Uterus (tissue), 2 donors: Measurements from ENCODE around the gene THRB.

Experiments used
- POLR2A ChIP-seq, 2 donors: fragments of 450-650 bp; IDR thresholded peaks; one replicate each; pipeline ENCODE4 v1.6.1; 2016; ENCODE audit warnings: antibody characterized with exemption in 2 of 2, mild to moderate bottlenecking in 1 of 2, moderate library complexity in 1 of 2
- TF ChIP-seq, protein P1 (sequence below), 4 experiments: fragments of 200-600 bp in 2 of 4; fragments of 450-650 bp in 2 of 4; sonication (generic) in 2 of 4; IDR thresholded peaks; one replicate each; pipeline ENCODE4 v1.5.1; 2016 to 2019; ENCODE audit warnings: antibody characterized with exemption in 4 of 4, mild to moderate bottlenecking in 2 of 4, moderate library complexity in 1 of 4

DNA sequence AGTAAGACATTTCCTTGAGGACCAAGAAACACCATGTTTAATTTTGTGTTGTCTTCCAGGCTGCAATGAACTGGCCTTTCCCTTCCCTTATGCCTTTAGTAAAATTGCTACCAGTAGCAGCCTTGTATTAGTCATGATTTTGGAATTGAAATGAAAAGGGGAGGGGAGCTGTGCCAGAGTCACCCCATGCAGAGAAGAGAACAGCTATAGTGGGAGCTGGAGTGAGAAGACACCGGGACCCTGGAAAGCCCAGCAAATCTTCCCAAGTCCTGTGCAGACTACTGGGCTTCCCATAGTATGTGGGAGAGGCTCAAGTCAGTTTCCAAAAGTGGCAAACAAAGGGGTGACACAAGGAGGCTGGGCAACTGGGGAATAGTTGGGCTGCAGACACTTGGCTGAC, 371.1 kb downstream of the THRB start:
- TF ChIP-seq, protein P1, sequence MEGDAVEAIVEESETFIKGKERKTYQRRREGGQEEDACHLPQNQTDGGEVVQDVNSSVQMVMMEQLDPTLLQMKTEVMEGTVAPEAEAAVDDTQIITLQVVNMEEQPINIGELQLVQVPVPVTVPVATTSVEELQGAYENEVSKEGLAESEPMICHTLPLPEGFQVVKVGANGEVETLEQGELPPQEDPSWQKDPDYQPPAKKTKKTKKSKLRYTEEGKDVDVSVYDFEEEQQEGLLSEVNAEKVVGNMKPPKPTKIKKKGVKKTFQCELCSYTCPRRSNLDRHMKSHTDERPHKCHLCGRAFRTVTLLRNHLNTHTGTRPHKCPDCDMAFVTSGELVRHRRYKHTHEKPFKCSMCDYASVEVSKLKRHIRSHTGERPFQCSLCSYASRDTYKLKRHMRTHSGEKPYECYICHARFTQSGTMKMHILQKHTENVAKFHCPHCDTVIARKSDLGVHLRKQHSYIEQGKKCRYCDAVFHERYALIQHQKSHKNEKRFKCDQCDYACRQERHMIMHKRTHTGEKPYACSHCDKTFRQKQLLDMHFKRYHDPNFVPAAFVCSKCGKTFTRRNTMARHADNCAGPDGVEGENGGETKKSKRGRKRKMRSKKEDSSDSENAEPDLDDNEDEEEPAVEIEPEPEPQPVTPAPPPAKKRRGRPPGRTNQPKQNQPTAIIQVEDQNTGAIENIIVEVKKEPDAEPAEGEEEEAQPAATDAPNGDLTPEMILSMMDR (IDR thresholded peaks at IDR 0.05) = no peak
- TF ChIP-seq POLR2A (IDR thresholded peaks at IDR 0.05) = no peak
